ENCODE data around the gene ARID1B. TPM values are rescaled to one million over a fixed set of nuclear protein-coding genes. Genes with fewer than 3 reads are reported as not detected.

Gene ARID1B
- total and polyA plus RNA-seq, 4 donors = 7.0 to 49.0 (median 24.2) TPM

GRCh38 chr6:156760377-156760776 lies 16.8 kb upstream of the ARID1B start:
- H3K4me3 ChIP-seq (ENCODE audit: low read depth in 1 of 3, low read length in 3 of 3) = no peak overlapping the region
- DNase-seq (ENCODE audit: low spot score) = no peak
- H3K36me3 ChIP-seq (ENCODE audit: control insufficient read depth in 4 of 4, insufficient read depth in 3 of 4, low read depth in 1 of 4, low read length in 3 of 4) = no peaks in the 10 kb centered on the region
- no peaks in the 10 kb centered on the region for H3K27me3 ChIP-seq (ENCODE audit: control insufficient read depth in 4 of 4, insufficient read depth in 4 of 4, low read length in 3 of 4)
- TF ChIP-seq GABPA (IDR thresholded peaks at IDR 0.05 in 1 of 2, conservative IDR thresholded peaks at IDR 0.05 in 1 of 2) (no peak), TAF1 (conservative IDR thresholded peaks at IDR 0.05) (no peak), ATF3 (IDR thresholded peaks at IDR 0.05) (no peak), YY1 (IDR thresholded peaks at IDR 0.05) (no peak), RXRA (IDR thresholded peaks at IDR 0.05) (no peak), FOXA1 (IDR thresholded peaks at IDR 0.05) (no peak), HNF4G (IDR thresholded peaks at IDR 0.05) (no peak), EGR1 (IDR thresholded peaks at IDR 0.05; ENCODE audit: low read depth in 2 of 2) (no peak), REST (IDR thresholded peaks at IDR 0.05) (no peak), ZBTB33 (IDR thresholded peaks at IDR 0.05) (no peak)
- 93% methylated on average over 4 of the region's 4 CpGs for WGBS
- no peaks in the 10 kb centered on the region for H3K9me3 ChIP-seq (ENCODE audit: control insufficient read depth in 4 of 4, low read length in 3 of 4)
- H3K4me1 ChIP-seq (ENCODE audit: control insufficient read depth in 4 of 4, insufficient read depth in 4 of 4, low read length in 3 of 4) = no peaks in the 10 kb centered on the region
- H3K9ac ChIP-seq (ENCODE audit: low read depth in 1 of 2, low read length in 2 of 2) = no peak overlapping the region
- no peak overlapping the region for H3K27ac ChIP-seq (ENCODE audit: low read depth in 1 of 2, low read length in 2 of 2)

DNA sequence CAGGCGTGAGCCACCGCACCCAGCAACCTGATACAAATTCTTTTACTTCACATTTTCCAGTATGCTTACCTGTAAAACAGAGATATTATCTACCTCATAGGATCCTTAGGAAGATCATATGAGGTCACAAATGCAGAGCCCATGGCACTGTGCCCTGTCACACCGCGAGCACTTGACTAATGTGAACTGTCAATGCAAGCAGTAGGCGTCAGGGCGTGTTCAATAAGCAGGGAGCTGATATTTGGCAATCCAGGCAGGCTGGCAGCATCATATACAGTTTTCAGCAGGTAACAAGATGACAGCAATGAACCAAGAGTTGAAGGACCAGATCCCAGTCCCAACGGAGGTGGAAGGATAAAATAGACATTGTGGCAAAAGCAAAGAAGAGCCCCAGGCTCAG lies 14.6 kb upstream of the ARID1B start:
- no peaks in the 10 kb centered on the region for H3K36me3 ChIP-seq (ENCODE audit: control insufficient read depth in 4 of 4, insufficient read depth in 3 of 4, low read depth in 1 of 4, low read length in 3 of 4)
- WGBS = 92% methylated on average over 7 of the region's 7 CpGs
- H3K4me3 ChIP-seq (ENCODE audit: low read depth in 1 of 3, low read length in 3 of 3) = no peak overlapping the region
- TF ChIP-seq REST (IDR thresholded peaks at IDR 0.05) = no peak
- TF ChIP-seq NR2F2 (IDR thresholded peaks at IDR 0.05) = no peak
- TF ChIP-seq ZBTB33 (IDR thresholded peaks at IDR 0.05) = no peak
- no peak for TF ChIP-seq TAF1 (conservative IDR thresholded peaks at IDR 0.05)
- no peak for TF ChIP-seq FOXA2 (IDR thresholded peaks at IDR 0.05)
- no peak for TF ChIP-seq RXRA (IDR thresholded peaks at IDR 0.05)
- TF ChIP-seq EGR1 (IDR thresholded peaks at IDR 0.05; ENCODE audit: low read depth in 2 of 2) = no peak
- no peak for TF ChIP-seq JUND (IDR thresholded peaks at IDR 0.05)
- no peak for TF ChIP-seq GABPA (IDR thresholded peaks at IDR 0.05 in 1 of 2, conservative IDR thresholded peaks at IDR 0.05 in 1 of 2)
- TF ChIP-seq HNF4A (conservative IDR thresholded peaks at IDR 0.05) = no peak
- TF ChIP-seq ATF3 (IDR thresholded peaks at IDR 0.05) = no peak
- no peak for TF ChIP-seq SP1 (IDR thresholded peaks at IDR 0.05)
- no peak for TF ChIP-seq FOXA1 (IDR thresholded peaks at IDR 0.05)
- no peak for TF ChIP-seq CTCF (IDR thresholded peaks at IDR 0.05; ENCODE audit: low read depth, low read length, missing input control)
- TF ChIP-seq HNF4G (IDR thresholded peaks at IDR 0.05) = no peak
- no peak for TF ChIP-seq MAX (IDR thresholded peaks at IDR 0.05)
- TF ChIP-seq YY1 (IDR thresholded peaks at IDR 0.05) = no peak
- no peaks in the 10 kb centered on the region for H3K9me3 ChIP-seq (ENCODE audit: control insufficient read depth in 4 of 4, low read length in 3 of 4)
- no peak for DNase-seq (ENCODE audit: low spot score)
- H3K27me3 ChIP-seq (ENCODE audit: control insufficient read depth in 4 of 4, insufficient read depth in 4 of 4, low read length in 3 of 4) = no peaks in the 10 kb centered on the region
- H3K9ac ChIP-seq (ENCODE audit: low read depth in 1 of 2, low read length in 2 of 2) = no peak overlapping the region
- H3K27ac ChIP-seq (ENCODE audit: low read depth in 1 of 2, low read length in 2 of 2) = no peak overlapping the region
- no peaks in the 10 kb centered on the region for H3K4me1 ChIP-seq (ENCODE audit: control insufficient read depth in 4 of 4, insufficient read depth in 4 of 4, low read length in 3 of 4)

All from liver (tissue), 9 donors.